ENCODE results near the gene GBP2. TPM values are rescaled to one million over a fixed set of nuclear protein-coding genes. Genes with fewer than 3 reads are reported as not detected.

The GBP2 gene
- 0.61 to 1.1 TPM (median 1.0 TPM) in 5 replicates for total RNA-seq (2022; extraction: Qiagen RNA extraction; ENCODE audit: low read depth)

GRCh38 chr1:89125913-89126580, at the start of gene GBP2:
Gene GBP2, minus strand, starts transcription at chr1:89126114. Its CDS starts 4,148 bp downstream, at chr1:89121966.

GRCh38 chr1:89065079-89065868, 60.6 kb downstream of the GBP2 start, which contains the start of gene GBP1:
Gene GBP1, minus strand, starts transcription at chr1:89065208. Its CDS starts 1,974 bp downstream, at chr1:89063234.

Other genes with a start within 250 kb of the GBP2 start
- gene GTF2B, start 234.5 kb downstream of the GBP2 start, total RNA-seq (2022; extraction: Qiagen RNA extraction; ENCODE audit: low read depth) = 26.3 to 31.0 TPM (median 29.0 TPM) in 5 replicates
- gene KYAT3, start 133.5 kb downstream of the GBP2 start, total RNA-seq (2022; extraction: Qiagen RNA extraction; ENCODE audit: low read depth) = 6.7 to 8.6 TPM (median 7.5 TPM) in 5 replicates
- 2.2 to 3.3 TPM (median 2.7 TPM) in 5 replicates for gene RBMXL1, start 133.5 kb downstream of the GBP2 start, total RNA-seq (2022; extraction: Qiagen RNA extraction; ENCODE audit: low read depth)
- gene GBP3, start 103.2 kb downstream of the GBP2 start, total RNA-seq (2022; extraction: Qiagen RNA extraction; ENCODE audit: low read depth) = 1.2 to 2.1 TPM (median 1.6 TPM) in 5 replicates
- gene GBP1, start 60.9 kb downstream of the GBP2 start, total RNA-seq (2022; extraction: Qiagen RNA extraction; ENCODE audit: low read depth) = 0.07 to 0.16 TPM (median 0.10 TPM) in 4 of 5 replicates, not detected in the other
- gene GBP7, start 49.9 kb upstream of the GBP2 start, total RNA-seq (2022; extraction: Qiagen RNA extraction; ENCODE audit: low read depth) = not detected in 5 replicates
- gene GBP4, start 72.8 kb upstream of the GBP2 start, total RNA-seq (2022; extraction: Qiagen RNA extraction; ENCODE audit: low read depth) = 0.02 to 0.05 TPM (median 0.02 TPM) in 3 of 5 replicates, not detected in the others
- 0.02 to 0.10 TPM (median 0.03 TPM) in 3 of 5 replicates, not detected in the others for gene GBP5, start 146.7 kb upstream of the GBP2 start, total RNA-seq (2022; extraction: Qiagen RNA extraction; ENCODE audit: low read depth)
- not detected in 5 replicates for gene GBP6, start 237.9 kb upstream of the GBP2 start, total RNA-seq (2022; extraction: Qiagen RNA extraction; ENCODE audit: low read depth)

Measured in A549 treated with DMSO at 1 μM for 4 hours (cell line).